Stimulated activated effector memory CD8-positive, alpha-beta T cell treated with anti-CD3 and anti-CD28 coated beads, Interleukin-12 subunit alpha, Interleukin-12 subunit beta, amount 100 ng/mL, for 72 hours (primary cell): ENCODE measurements around the gene HMX1.

Experiments
- ATAC-seq: fragments of 150-1000 bp; cut with Tn5 transposase; 2 replicates; pipeline ENCODE4 v1.10.0; 2021
- DNase-seq, 2 donors: peaks; one replicate each; pipeline ENCODE4 v3.0.0; 2021 to 2022; ENCODE audit warnings: low spot score in 2 of 2
- H3K27ac Mint-ChIP-seq: one replicate; pipeline ENCODE4 v1.8.0; 2022; ENCODE audit warnings: mild to moderate bottlenecking, mixed read lengths
- H3K36me3 Mint-ChIP-seq: one replicate; pipeline ENCODE4 v1.8.0; 2022; ENCODE audit warnings: mild to moderate bottlenecking, mixed read lengths
- H3K4me1 Mint-ChIP-seq: one replicate; pipeline ENCODE4 v1.8.0; 2022; ENCODE audit warnings: mixed read lengths
- H3K4me3 Mint-ChIP-seq: one replicate; pipeline ENCODE4 v1.8.0; 2022; ENCODE audit warnings: mild to moderate bottlenecking, mixed read lengths
- H3K9me3 Mint-ChIP-seq: one replicate; pipeline ENCODE4 v1.8.0; 2022; ENCODE audit warnings: mixed read lengths

HMX1 gene

DNA sequence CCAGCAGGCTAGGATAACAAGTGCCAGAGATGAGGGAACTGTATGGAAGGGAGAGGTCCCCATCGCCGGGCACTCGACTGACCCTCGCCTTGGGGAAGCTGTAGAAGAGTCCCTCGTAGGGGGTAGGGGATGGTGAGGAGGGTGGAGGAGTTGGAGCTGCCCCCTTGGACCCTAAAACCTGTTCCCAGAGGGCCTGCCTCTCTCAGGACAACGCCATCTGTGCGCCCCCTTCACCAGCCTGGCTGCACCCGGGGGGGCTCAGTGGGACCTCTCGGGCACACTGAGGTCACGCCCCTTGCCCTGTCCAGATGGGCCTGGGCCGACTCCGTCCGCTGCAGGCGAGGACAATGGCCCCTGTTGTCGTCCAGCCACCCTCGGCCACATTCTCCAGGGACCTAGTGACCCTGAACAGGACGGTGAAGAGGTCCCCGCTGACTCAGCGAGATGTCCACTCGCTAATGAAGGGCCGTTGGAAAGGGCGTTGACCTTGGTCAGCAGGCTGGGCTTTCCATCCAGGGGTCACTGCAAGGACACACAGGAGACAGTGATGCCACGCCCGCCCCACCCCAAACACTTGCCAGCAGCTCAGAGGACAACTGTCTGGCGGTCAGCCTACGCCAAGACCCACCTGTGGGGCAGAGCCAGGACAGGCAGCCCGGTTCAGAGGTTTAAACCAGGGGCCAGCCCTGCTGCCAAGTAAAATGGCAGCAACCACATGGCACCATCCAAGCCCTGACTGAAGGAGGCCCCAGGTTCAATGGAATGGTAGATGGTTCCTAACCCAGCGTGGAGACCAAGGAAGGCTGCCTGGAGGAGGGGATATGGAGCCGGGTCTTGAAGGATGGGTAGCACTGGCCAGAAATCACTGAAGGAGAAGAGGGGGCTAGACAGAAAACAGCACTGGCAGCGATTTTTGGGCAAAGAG, 51.2 kb downstream of the HMX1 start:
- Mint-ChIP-seq H3K4me1 (no peaks in the 10 kb centered on the region), H3K27ac (no peak overlapping the region), H3K36me3 (no peaks in the 10 kb centered on the region), H3K4me3 (no peak overlapping the region), H3K9me3 (no peaks in the 10 kb centered on the region)
- ATAC-seq, result no peak
- DNase-seq, result peak in 1 of 2 donors; percentile 12

DNA sequence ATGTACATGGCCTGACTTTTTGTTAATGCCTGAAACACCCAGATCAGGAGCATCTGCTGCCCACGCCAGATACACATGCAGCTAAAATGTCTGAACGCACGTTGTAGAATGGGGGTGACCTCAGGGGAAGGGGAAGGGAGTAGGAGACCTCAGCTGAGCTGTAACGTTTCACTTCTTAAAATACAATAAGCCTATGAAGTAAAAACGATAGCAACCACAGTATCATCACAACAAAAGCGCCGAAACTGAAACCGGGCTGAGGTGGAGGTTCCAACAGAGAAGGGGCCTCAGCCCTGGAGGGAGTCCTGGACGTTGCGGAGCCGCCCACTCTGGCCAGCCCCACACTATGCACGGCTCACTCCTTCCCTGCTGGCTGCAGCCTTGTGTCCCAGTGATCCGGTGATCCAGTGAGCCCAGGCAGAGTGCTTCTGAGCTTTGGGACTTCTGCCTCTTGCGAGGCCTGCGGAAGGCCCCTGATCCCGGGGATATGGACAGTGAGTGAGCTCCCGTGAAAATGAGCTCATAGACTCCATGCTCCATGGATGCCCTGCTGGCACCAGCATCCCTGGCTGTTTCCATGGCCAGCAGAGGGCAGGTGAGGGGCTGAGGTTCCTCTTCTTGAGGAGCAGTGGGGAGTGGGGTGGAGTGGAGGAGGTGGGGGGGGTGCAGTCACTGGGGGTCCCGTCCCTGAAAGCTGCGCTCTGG, 52.0 kb downstream of the HMX1 start:
- H3K4me1 Mint-ChIP-seq, result no peaks in the 10 kb centered on the region

DNA sequence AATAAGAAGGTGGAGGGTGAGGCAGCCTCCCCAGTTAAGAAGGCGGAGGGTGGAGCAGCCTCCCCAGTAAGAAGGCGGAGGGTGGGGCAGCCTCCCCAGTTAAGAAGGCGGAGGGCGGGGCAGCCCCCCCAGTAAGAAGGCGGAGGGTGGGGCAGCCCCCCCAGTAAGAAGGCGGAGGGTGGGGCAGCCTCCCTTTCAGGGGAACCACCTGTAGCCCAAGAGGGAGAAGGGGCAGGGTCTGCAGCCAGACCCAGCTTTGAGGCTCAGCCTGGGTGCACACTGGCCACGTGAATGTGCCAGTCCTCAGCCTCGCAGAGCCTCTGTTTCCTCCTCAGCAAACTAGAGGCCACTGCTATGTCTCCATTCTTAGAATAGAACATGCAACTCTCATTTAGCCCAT, 52.6 kb downstream of the HMX1 start:
- no peak for ATAC-seq
- no peaks in the 10 kb centered on the region for H3K4me1 Mint-ChIP-seq
- no peak overlapping the region for H3K27ac Mint-ChIP-seq
- no peak overlapping the region for H3K4me3 Mint-ChIP-seq
- no peaks in the 10 kb centered on the region for H3K36me3 Mint-ChIP-seq
- DNase-seq, result peak in 1 of 2 donors; percentile 10
- H3K9me3 Mint-ChIP-seq, result no peaks in the 10 kb centered on the region

More for the DNA sequence above, 52.0 kb downstream of the HMX1 start:
- H3K4me3 Mint-ChIP-seq, result no peak overlapping the region
- H3K27ac Mint-ChIP-seq, result no peak overlapping the region
- no peaks in the 10 kb centered on the region for H3K36me3 Mint-ChIP-seq
- no peaks in the 10 kb centered on the region for H3K9me3 Mint-ChIP-seq
- ATAC-seq (no peak), DNase-seq (peak in 1 of 2 donors; percentile 20)

DNA sequence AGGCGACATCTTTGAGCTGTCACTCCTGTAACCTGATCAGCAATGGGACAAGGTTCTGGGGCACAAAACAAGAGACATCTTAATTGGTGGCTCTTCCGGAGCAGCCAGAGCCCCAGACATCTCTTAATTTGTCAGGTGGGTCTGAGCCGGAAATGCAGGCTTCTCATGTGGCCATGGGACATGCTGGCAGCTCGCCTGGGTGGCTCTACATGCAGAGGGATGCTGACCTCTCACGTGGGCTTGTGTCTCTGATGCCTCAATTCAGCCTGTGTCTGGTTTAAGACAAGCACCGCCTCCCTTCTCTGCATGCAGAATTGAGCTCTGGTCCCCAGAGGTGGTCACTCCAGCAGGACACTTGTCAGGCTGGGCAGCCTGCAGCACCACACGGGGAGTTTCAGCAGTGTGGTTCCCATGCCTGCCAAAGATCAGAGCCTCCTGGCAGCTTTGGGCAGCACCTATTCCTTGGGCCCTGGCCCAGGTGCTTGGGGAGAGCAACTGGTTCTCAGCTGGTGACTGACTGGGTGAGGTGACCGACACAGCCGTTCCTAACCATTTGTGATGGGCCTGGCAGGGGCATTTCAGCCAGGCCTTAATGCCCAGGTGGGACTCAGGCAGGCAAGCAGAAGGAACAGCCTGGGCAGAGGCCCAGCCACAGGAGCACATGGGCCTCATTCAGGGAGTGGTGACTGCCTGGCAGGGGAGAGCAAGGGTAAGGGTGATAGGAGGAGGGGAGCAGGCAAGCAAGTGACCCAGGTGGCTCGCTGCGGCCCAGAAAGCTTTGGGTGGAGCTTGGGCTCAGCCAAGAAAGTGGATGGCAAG, 53.4 kb downstream of the HMX1 start:
- Mint-ChIP-seq H3K4me3 (no peak overlapping the region), H3K9me3 (no peaks in the 10 kb centered on the region), H3K36me3 (no peaks in the 10 kb centered on the region), H3K27ac (no peak overlapping the region), H3K4me1 (no peaks in the 10 kb centered on the region)
- peak in 1 of 2 donors; percentile 13 for DNase-seq
- ATAC-seq, result no peak

DNA sequence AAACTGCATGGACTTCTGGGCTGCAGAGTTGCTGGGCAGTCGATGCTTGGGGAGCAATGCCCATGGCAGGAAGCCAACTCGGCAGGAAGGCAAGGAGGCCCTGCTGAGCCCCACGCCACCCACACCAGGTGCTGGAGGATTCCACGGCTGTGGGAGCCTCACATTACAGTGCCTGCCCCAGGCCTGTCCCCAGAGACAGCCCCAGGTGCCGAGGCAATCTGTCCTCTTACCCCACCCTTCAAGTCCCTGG, 53.9 kb downstream of the HMX1 start:
- ATAC-seq (no peak), DNase-seq (no peak)
- H3K36me3 Mint-ChIP-seq, result no peaks in the 10 kb centered on the region
- H3K4me3 Mint-ChIP-seq, result no peak overlapping the region
- no peaks in the 10 kb centered on the region for H3K4me1 Mint-ChIP-seq
- no peak overlapping the region for H3K27ac Mint-ChIP-seq
- no peaks in the 10 kb centered on the region for H3K9me3 Mint-ChIP-seq

DNA sequence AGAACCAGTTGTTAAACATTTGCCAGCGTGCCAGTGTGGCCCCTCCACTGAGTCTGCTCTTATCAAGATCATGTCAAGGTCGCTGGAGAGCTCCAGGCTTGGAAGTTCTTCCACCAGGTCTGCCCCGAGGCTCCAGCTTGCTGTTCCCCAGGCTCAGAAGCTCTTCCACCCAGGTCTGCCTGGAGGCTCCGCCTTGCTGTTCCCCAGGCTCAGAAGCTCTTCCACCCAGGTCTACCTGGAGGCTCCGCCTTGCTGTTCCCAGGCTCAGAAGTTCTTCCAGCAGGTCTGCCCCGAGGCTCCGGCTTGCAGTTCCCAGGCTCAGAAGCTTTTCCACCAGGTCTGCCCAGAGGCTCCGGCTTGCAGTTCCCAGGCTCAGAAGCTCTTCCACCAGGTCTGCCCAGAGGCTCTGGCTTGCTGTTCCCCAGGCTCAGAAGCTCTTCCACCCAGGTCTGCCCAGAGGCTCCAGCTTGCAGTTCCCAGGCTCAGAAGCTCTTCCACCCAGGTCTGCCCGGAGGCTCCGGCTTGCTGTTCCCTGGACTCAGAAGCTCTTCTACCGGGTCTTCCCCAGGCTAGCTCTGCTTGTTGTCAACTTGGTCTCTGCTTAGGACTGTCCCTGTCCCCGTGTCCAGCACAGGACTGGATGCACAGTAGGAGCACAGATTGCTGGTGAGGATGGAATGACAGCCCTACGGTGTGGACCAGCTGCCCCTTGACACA, 54.4 kb downstream of the HMX1 start:
- Mint-ChIP-seq H3K9me3 (no peaks in the 10 kb centered on the region), H3K36me3 (no peaks in the 10 kb centered on the region), H3K27ac (no peak overlapping the region), H3K4me3 (no peak overlapping the region), H3K4me1 (no peaks in the 10 kb centered on the region)
- DNase-seq (no peak), ATAC-seq (no peak)
